DND-41 (cell line): ENCODE results near the gene WDFY4.

Source experiments
- ATAC-seq: fragments of 200-7000 bp; cut with Tn5 transposase; 3 replicates; pipeline ENCODE4 v1.9.1; 2021; ENCODE audit warnings: low read depth; ENCODE audit not compliant: insufficient read depth
- DNase-seq: peaks from one replicate; pipeline ENCODE4 v3.0.0-alpha.2; 2020
- H2AFZ ChIP-seq: 2 replicates; pipeline ENCODE4 v1.6.0; 2012; ENCODE audit warnings: low read depth, low read length
- H3K27ac ChIP-seq: 2 replicates; pipeline ENCODE4 v1.5.1; 2012; ENCODE audit warnings: low read length, inconsistent platforms
- H3K27me3 ChIP-seq: fragments of 200-600 bp; sonication (generic); 2 replicates; pipeline ENCODE4 v1.6.0; 2012; ENCODE audit warnings: low read length, mild to moderate bottlenecking, inconsistent platforms; ENCODE audit not compliant: insufficient read depth, poor library complexity
- H3K36me3 ChIP-seq: 2 replicates; pipeline ENCODE4 v1.5.1; 2012; ENCODE audit warnings: low read length, inconsistent platforms; ENCODE audit not compliant: insufficient read depth
- H3K4me1 ChIP-seq: 2 replicates; pipeline ENCODE4 v1.5.1; 2012; ENCODE audit warnings: mild to moderate bottlenecking, low read length; ENCODE audit not compliant: insufficient read depth
- H3K4me2 ChIP-seq: 2 replicates; pipeline ENCODE4 v1.6.0; 2012; ENCODE audit warnings: mild to moderate bottlenecking, moderate library complexity, low read length, inconsistent platforms; ENCODE audit not compliant: insufficient read depth
- H3K4me3 ChIP-seq, 2 experiments: fragments of 200-600 bp in 1 of 2; shearing (Covaris generic) in 1 of 2; 2 replicates each; pipeline ENCODE4 v1.5.1; 2012 to 2016; ENCODE audit warnings: inconsistent platforms in 2 of 2, low read length in 2 of 2, mild to moderate bottlenecking in 2 of 2, low read depth in 1 of 2, moderate library complexity in 1 of 2
- H3K79me2 ChIP-seq: 2 replicates; pipeline ENCODE4 v1.6.0; 2012; ENCODE audit warnings: low read length, inconsistent platforms; ENCODE audit not compliant: insufficient read depth
- H3K9ac ChIP-seq: 2 replicates; pipeline ENCODE4 v1.6.0; 2012; ENCODE audit warnings: low read depth, mild to moderate bottlenecking, inconsistent platforms, low read length, moderate library complexity
- H3K9me3 ChIP-seq: 2 replicates; pipeline ENCODE4 v1.5.1; 2012; ENCODE audit warnings: low read length, moderate library complexity, mild to moderate bottlenecking, inconsistent platforms; ENCODE audit not compliant: insufficient read depth, severe bottlenecking
- H4K20me1 ChIP-seq: 2 replicates; pipeline ENCODE4 v1.6.0; 2012; ENCODE audit warnings: low read length; ENCODE audit not compliant: insufficient read depth
- CTCF ChIP-seq: IDR thresholded peaks from 2 replicates; pipeline ENCODE4 v1.5.1; 2012; ENCODE audit warnings: borderline replicate concordance, low read length, moderate library complexity, mild to moderate bottlenecking; ENCODE audit not compliant: poor library complexity, severe bottlenecking; ENCODE audit errors: extremely low read depth
- EZH2 ChIP-seq: IDR thresholded peaks from 3 replicates; pipeline ENCODE4 v1.6.1; 2012; ENCODE audit warnings: borderline replicate concordance, low read depth, mild to moderate bottlenecking, moderate library complexity, low read length, inconsistent platforms; ENCODE audit not compliant: severe bottlenecking

The WDFY4 gene

GRCh38 chr10:48772059-48772458 lies 87.4 kb downstream of the WDFY4 start:
- H3K79me2 ChIP-seq, result no peaks in the 10 kb centered on the region
- no peak for TF ChIP-seq EZH2
- no peak for TF ChIP-seq CTCF

GRCh38 chr10:48773580-48773979 lies 88.9 kb downstream of the WDFY4 start:
- Histone ChIP-seq H3K4me3 (no peak overlapping the region), H3K36me3 (no peaks in the 10 kb centered on the region), H3K27me3 (no peaks in the 10 kb centered on the region), H3K27ac (no peak overlapping the region), H2AFZ (no peak overlapping the region), H3K4me2 (no peak overlapping the region), H4K20me1 (no peaks in the 10 kb centered on the region), H3K9me3 (no peaks in the 10 kb centered on the region), H3K79me2 (no peaks in the 10 kb centered on the region), H3K9ac (no peak overlapping the region), H3K4me1 (no peaks in the 10 kb centered on the region)
- ATAC-seq (peak; percentile 58), DNase-seq (peak; percentile 23)
- TF ChIP-seq CTCF (no peak), EZH2 (no peak)

More at GRCh38 chr10:48772059-48772458, 87.4 kb downstream of the WDFY4 start:
- no peak overlapping the region for H3K27ac ChIP-seq
- H3K4me2 ChIP-seq, result no peak overlapping the region
- no peaks in the 10 kb centered on the region for H3K4me1 ChIP-seq
- H3K9me3 ChIP-seq, result no peaks in the 10 kb centered on the region
- no peak overlapping the region for H2AFZ ChIP-seq
- no peaks in the 10 kb centered on the region for H4K20me1 ChIP-seq
- no peak for DNase-seq
- no peak overlapping the region for H3K9ac ChIP-seq
- H3K27me3 ChIP-seq, result no peaks in the 10 kb centered on the region
- H3K36me3 ChIP-seq, result no peaks in the 10 kb centered on the region
- no peak for ATAC-seq
- H3K4me3 ChIP-seq, result no peak overlapping the region

GRCh38 chr10:48774416-48775205 lies 89.9 kb downstream of the WDFY4 start:
- H3K79me2 ChIP-seq, result no peaks in the 10 kb centered on the region
- no peak for DNase-seq
- H3K27ac ChIP-seq, result no peak overlapping the region
- no peak overlapping the region for H3K4me2 ChIP-seq
- ATAC-seq, result no peak
- H3K9ac ChIP-seq, result no peak overlapping the region
- H3K4me3 ChIP-seq, result no peak overlapping the region
- no peak overlapping the region for H2AFZ ChIP-seq
- H4K20me1 ChIP-seq, result no peaks in the 10 kb centered on the region
- H3K36me3 ChIP-seq, result no peaks in the 10 kb centered on the region
- TF ChIP-seq CTCF (no peak), EZH2 (no peak)
- no peaks in the 10 kb centered on the region for H3K9me3 ChIP-seq
- no peaks in the 10 kb centered on the region for H3K27me3 ChIP-seq
- H3K4me1 ChIP-seq, result no peaks in the 10 kb centered on the region

GRCh38 chr10:48775206-48775517 lies 90.5 kb downstream of the WDFY4 start:
- H4K20me1 ChIP-seq, result no peaks in the 10 kb centered on the region
- H3K4me3 ChIP-seq, result no peak overlapping the region
- DNase-seq, result no peak
- no peak for ATAC-seq
- H3K36me3 ChIP-seq, result no peaks in the 10 kb centered on the region
- no peak overlapping the region for H3K27ac ChIP-seq
- H3K4me2 ChIP-seq, result no peak overlapping the region
- no peaks in the 10 kb centered on the region for H3K79me2 ChIP-seq
- H2AFZ ChIP-seq, result no peak overlapping the region
- H3K27me3 ChIP-seq, result no peaks in the 10 kb centered on the region
- no peaks in the 10 kb centered on the region for H3K4me1 ChIP-seq
- no peak for TF ChIP-seq CTCF
- no peak for TF ChIP-seq EZH2
- H3K9me3 ChIP-seq, result no peaks in the 10 kb centered on the region
- H3K9ac ChIP-seq, result no peak overlapping the region
